Heart right ventricle (tissue), 16 donors: Measurements from ENCODE around the gene DOHH. TPM values are rescaled to one million over a fixed set of nuclear protein-coding genes. Genes with fewer than 3 reads are reported as not detected.

Source experiments
- ATAC-seq, 8 donors: fragments of 200-7000 bp; cut with Tn5 transposase; one replicate each; pipeline ENCODE4 v1.9.1; 2020; ENCODE audit warnings: mild to moderate bottlenecking in 8 of 8, moderate library complexity in 8 of 8, moderate number of reproducible peaks in 1 of 8
- DNase-seq, 2 donors: peaks; one replicate each; pipeline ENCODE4 v3.0.0-alpha.2; 2020
- H3K27ac ChIP-seq, 10 donors: fragments of 200-600 bp; sonication (generic) in 2 of 10; one replicate each; pipeline versions ENCODE4 v1.5.0 to v1.8.0; 2020 to 2022; ENCODE audit warnings: mild to moderate bottlenecking in 3 of 10
- H3K27me3 ChIP-seq, 7 donors: fragments of 200-600 bp; one replicate each; pipeline ENCODE4 v1.8.0; 2021 to 2022; ENCODE audit warnings: mild to moderate bottlenecking in 2 of 7
- H3K36me3 ChIP-seq, 9 donors: fragments of 200-600 bp; sonication (generic) in 1 of 9; one replicate each; pipeline versions ENCODE4 v1.5.0 to v1.8.0; 2020 to 2022; ENCODE audit warnings: mild to moderate bottlenecking in 2 of 9
- H3K4me1 ChIP-seq, 9 donors: fragments of 200-600 bp; sonication (generic) in 1 of 9; one replicate each; pipeline versions ENCODE4 v1.5.0 to v1.8.0; 2020 to 2022; ENCODE audit warnings: mild to moderate bottlenecking in 4 of 9
- H3K4me3 ChIP-seq, 10 donors: fragments of 200-600 bp; sonication (generic) in 2 of 10; one replicate each; pipeline versions ENCODE4 v1.5.0 to v1.8.0; 2020 to 2022; ENCODE audit warnings: mild to moderate bottlenecking in 7 of 10, moderate library complexity in 2 of 10
- H3K9me3 ChIP-seq, 11 donors: fragments of 200-600 bp in 10 of 11; sonication (generic) in 2 of 11; one replicate each; pipeline versions ENCODE4 v1.5.0 to v1.8.0; 2013 to 2022; ENCODE audit warnings: mild to moderate bottlenecking in 2 of 11, control low read depth in 1 of 11, moderate library complexity in 1 of 11
- CTCF ChIP-seq, 9 donors: fragments of 200-600 bp; sonication (generic) in 2 of 9; IDR thresholded peaks; one replicate each; pipeline versions ENCODE4 v1.5.0 to v1.8.0; 2021 to 2022; ENCODE audit warnings: antibody characterized with exemption in 9 of 9, mild to moderate bottlenecking in 5 of 9, moderate library complexity in 1 of 9
- WGBS, 2 donors: extraction: QIAGEN DNeasy Blood & Tissue Kit; methylation state at CpG; one replicate each; pipeline ENCODE4 v1.1.7; 2013; ENCODE audit warnings: inconsistent platforms in 1 of 2; 5-methylcytosine and 5-hydroxymethylcytosine counted together
- intact Hi-C, 10 donors: fragments of 100-400 bp; cut with DNase I; formaldehyde crosslinking; loops; one replicate each; pipeline versions ENCODE4 v1.11.1 to v1.14.2; 2022
- polyA plus RNA-seq, 2 donors: library from polyadenylated mRNA; stranded (reverse); fragments of 200-250 nt; gene quantifications; one replicate each; pipeline ENCODE4 v1.2.3, GENCODE V29; 2013
- total RNA-seq, 10 donors: library from RNA; stranded (reverse); fragmentation: NEBNext Ultra II Directional in 3 of 10; extraction: Animal tissue kit (Norgen Biotek cat#: 25700) in 3 of 10; gene quantifications; one replicate each; pipeline versions ENCODE4 v1.2.1 to v1.2.4, GENCODE V29; 2021 to 2023
- donor health status: Arrhythmogenic right ventricular cardiomyopathy.
- donor health status: ischemic (EF 13 %, LVEDD 7.1; RV severe dilation, severe dysfunction).
- donor health status: healthy with polysubstance abuse.
- donor health status: DM: no; HTN: yes; CAD: no.
- donor health status: DM: no; HTN: no; CAD: no.
- donor health status: ischemic (EF 25% LVEDD 6.9; RV normal size, moderate dysfunction).
- donor health status: ischemic (EF 25% LVEDD 5.7; RV mildly dilated, moderate dysfunction).
- donor health status: healthy.
- donor health status: DM: yes; HTN: yes; CAD: no.
- donor health status: Ischemic cardiomyopathy.
- donor health status: ischemic (EF 35%, LVEDD 5.7; RV mildly dilated, moderate dysfunction).
- donor health status: nonischemic (EF 11% LVEDD 7.7; RV severe dilation, severe dysfunction).
- donor health status: DM: yes; HTN: yes; CAD: no.
- donor health status: PGD.
- donor health status: ischemic (EF 29% LVEDD 5.4; RV normal size, mild dysfunction).
- donor health status: nonischemic (EF 23%, LVEDD 6.1; RV moderate dilation, normal function).

DOHH gene
- total and polyA plus RNA-seq, 12 donors, result 7.2 to 30.4 (median 10.3) TPM

DNA sequence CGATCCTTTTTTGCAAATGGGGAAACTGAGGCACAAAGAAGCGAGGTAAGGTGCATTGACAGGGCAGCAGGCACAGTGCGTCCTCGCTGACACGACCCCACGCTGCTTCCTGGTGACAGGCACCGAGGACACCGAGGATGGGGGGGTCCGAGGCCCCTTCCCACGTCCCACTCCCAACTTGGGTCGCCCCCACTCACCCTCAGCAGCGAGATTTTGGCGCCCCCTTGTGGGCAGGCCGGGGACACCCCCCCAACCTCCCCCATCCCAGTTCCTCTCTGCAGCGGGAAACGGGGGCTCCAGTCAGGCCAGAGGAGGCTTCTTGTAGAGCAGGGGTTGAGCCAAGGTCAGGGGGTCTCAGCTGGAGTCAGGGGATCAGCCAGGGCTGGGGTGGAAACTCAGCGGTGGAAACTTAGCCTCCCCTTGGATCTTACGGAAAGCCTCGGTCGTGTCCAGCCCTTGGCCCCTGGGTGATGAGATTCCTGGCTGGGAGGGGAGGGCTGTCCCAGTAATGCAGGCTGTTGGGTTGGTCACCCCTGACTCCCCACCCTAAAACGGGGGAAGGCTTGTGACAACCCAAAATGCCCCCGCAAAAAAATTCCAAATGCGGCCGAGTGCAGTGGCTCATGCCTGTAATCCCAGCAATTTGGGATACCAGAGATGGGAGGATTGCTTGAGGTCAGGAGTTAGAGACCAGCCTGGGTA, 28.4 kb downstream of the DOHH start:
- Histone ChIP-seq H3K36me3 (no peaks in the 10 kb centered on the region), H3K4me3 (no peak overlapping the region), H3K4me1 (peaks cover 3 to 36% (median 10%) of the 10 kb centered on the region in 9 donors), H3K27ac (no peak overlapping the region), H3K27me3 (peaks cover 0 to 5% (median 0%) of the 10 kb centered on the region in 7 donors), H3K9me3 (no peaks in the 10 kb centered on the region)
- TF ChIP-seq CTCF (IDR thresholded peaks at IDR 0.05), result peak; percentile 83 to 95 (median 89)
- intact Hi-C loops, result loop anchor here in 8 of 10 donors (1.0 to 5.0 kb wide), 8 partner anchors 35 to 167 kb away; no protein-coding TSS in a partner anchor
- DNase-seq (peak; percentile 34 to 58), ATAC-seq (peak; percentile 35 to 74 (median 64))
- WGBS, 2 donors, result 22 to 23% methylated on average over 24 of the region's 24 CpGs

DNA sequence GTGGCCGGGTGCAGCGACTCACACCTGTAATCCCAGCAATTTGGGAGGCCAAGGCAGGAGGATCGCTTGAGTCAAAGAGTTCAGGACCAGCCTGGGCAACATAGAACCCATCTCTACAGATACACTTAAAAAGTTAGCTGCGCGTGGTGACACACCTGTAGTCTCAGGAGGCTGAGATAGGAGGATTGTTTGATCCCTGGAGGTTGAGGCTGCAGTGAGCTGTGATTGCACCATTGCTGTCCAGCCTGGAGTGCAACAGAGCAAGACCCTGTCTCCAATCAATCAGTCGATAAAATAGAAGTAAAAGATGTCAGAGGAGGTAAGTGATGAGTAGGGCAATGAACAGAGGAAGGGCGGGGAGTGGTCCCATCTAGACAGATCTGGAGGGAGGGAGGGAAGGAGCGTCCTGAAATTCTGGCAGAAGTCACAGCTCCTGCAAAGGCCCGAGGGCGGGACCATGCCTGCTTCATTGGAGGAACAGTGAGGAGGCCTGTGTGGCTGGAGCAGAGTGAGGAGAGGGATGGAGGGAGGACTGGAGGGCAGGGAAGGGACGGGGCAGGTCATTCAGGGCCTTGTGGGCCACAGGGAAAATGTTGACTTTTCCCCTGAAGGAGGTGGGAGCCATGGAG, 29.9 kb downstream of the DOHH start:
- Histone ChIP-seq H3K36me3 (no peaks in the 10 kb centered on the region), H3K4me3 (no peak overlapping the region), H3K4me1 (peaks cover 6 to 50% (median 21%) of the 10 kb centered on the region in 9 donors), H3K9me3 (no peaks in the 10 kb centered on the region), H3K27ac (no peak overlapping the region), H3K27me3 (peaks cover 0 to 3% (median 0%) of the 10 kb centered on the region in 7 donors)
- 66 to 70% methylated on average over 11 of the region's 11 CpGs for WGBS, 2 donors
- intact Hi-C loops, result loop anchor here in 3 of 10 donors (5.0 kb wide), 3 partner anchors 33 to 163 kb away; no protein-coding TSS in a partner anchor
- ATAC-seq (no peak), DNase-seq (no peak)
- no peak for TF ChIP-seq CTCF (IDR thresholded peaks at IDR 0.05)

DNA sequence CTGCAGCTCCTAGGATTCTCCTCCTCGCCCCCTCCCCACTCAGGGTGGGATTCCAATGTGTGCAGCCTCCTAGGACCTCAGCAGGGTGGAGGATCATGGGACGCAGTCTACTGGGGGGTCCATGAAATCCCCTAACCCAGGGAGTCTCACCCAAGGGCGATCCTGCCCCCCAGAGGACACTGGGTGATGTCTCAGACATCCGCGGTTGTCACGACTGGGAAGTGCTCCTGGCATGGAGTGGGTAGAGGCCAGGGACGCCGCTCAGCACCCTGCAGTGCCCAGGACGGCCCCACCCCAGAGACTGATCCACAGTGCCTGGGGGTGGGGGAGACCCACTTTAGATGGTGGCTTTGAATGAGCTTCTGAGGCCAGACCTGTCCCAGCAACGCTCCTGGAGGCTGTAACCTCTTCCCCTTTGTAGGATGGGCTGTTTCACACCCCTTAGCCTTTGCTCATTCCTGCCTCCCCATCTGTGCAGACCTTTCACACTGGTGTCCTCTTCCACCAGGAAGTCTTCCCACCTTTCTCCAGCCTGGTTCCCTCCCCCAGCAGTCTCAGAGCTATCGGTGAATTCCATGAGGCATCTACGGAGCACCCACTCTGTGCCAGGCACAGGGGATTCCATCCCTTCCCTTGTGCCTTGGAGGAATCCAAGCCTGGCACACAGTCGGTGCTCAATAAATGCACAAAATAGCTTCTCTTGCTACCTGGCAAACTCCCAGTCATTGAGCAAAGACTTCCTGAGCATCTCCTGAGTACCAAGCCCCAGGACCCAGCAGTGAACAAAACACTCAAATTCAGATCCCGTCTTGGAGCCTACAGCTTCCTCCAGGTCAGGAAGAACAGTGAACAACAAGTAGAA, 30.6 kb downstream of the DOHH start:
- Histone ChIP-seq H3K9me3 (no peaks in the 10 kb centered on the region), H3K27me3 (peaks cover 0 to 3% (median 0%) of the 10 kb centered on the region in 7 donors), H3K27ac (peak overlapping the region in 2 of 10 donors; percentile 6), H3K4me3 (no peak overlapping the region), H3K36me3 (no peaks in the 10 kb centered on the region), H3K4me1 (peaks cover 6 to 57% (median 21%) of the 10 kb centered on the region in 9 donors)
- DNase-seq, result no peak
- peak in 3 of 8 donors; percentile 13 to 29 (median 15) for ATAC-seq
- WGBS, 2 donors, result 39 to 45% methylated on average over 14 of the region's 14 CpGs
- intact Hi-C loops, result loop anchor here in 4 of 10 donors (5.0 kb wide), 3 partner anchors 33 to 163 kb away; no protein-coding TSS in a partner anchor
- TF ChIP-seq CTCF (IDR thresholded peaks at IDR 0.05), result peak in 4 of 9 donors; percentile 8 to 37 (median 16)

DNA sequence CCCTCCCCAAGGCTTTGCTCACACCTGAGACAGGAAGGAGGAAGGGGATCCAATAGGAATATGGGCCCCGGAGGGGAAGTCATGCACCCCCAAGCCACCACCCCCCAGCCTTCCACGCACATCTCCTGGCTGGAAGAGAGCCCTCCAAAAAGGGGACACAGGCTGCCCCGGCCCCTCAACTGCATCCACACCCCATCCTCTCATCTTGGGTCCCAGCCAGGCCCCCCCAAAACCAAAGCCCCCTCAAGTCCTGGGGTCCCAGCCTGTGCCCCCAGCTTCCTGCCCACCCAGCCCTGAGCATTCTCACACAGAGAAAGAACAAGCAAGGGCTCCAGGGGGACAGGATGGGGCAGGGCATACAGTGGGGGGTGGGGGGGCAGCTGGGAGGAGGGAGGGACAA, 32.3 kb downstream of the DOHH start:
- WGBS, 2 donors, result 69 to 72% methylated on average over 3 of the region's 3 CpGs
- TF ChIP-seq CTCF (IDR thresholded peaks at IDR 0.05), result no peak
- DNase-seq (no peak), ATAC-seq (no peak)
- Histone ChIP-seq H3K27ac (peak overlapping the region in 3 of 10 donors; percentile 19 to 54 (median 25)), H3K4me3 (no peak overlapping the region), H3K27me3 (no peaks in the 10 kb centered on the region), H3K36me3 (peaks cover 0 to 12% (median 4%) of the 10 kb centered on the region in 9 donors), H3K9me3 (no peaks in the 10 kb centered on the region), H3K4me1 (peaks cover 6 to 67% (median 21%) of the 10 kb centered on the region in 9 donors)
- intact Hi-C loops, result loop anchor here in 1 of 10 donors (5.0 kb wide), 1 partner anchor 36 kb away; no protein-coding TSS in a partner anchor
